22Rv1 (cell line): ENCODE data around the gene STK17A.

Experiments
- CTCF ChIP-seq: fragments of 450-650 bp; IDR thresholded peaks from 2 replicates; pipeline ENCODE4 v1.5.1; 2017; ENCODE audit warnings: mild to moderate bottlenecking
- ZFX ChIP-seq: fragments of 450-650 bp; IDR thresholded peaks from 2 replicates; pipeline ENCODE4 v1.6.1; 2017; ENCODE audit warnings: antibody characterized with exemption, borderline replicate concordance

GRCh38 chr7:43649755-43650274 lies 66.9 kb downstream of the STK17A start:
- no peak for TF ChIP-seq CTCF
- no peak for TF ChIP-seq ZFX
